ENCODE results near the gene ADORA1.

DNA sequence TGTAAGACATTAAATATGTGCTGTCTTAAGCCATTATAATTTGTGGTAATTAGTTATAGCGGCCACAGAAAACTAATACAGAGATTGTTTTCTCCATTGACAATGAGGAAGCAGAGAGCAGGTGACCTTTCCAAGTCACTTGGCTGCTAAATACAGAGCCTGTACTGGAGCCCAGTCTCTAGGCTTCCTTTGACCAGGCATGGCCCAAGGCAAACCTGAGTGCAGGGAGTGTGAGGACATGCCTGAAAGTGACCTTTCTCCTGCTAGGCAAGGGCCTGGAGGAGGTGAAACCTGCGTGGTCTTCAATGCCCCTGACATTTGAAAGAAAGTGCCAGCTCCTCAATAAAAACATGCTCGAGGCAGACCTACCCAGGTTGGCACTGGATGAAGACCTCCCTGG lies 71.5 kb downstream of the ADORA1 start:
- TF ChIP-seq, protein P1, sequence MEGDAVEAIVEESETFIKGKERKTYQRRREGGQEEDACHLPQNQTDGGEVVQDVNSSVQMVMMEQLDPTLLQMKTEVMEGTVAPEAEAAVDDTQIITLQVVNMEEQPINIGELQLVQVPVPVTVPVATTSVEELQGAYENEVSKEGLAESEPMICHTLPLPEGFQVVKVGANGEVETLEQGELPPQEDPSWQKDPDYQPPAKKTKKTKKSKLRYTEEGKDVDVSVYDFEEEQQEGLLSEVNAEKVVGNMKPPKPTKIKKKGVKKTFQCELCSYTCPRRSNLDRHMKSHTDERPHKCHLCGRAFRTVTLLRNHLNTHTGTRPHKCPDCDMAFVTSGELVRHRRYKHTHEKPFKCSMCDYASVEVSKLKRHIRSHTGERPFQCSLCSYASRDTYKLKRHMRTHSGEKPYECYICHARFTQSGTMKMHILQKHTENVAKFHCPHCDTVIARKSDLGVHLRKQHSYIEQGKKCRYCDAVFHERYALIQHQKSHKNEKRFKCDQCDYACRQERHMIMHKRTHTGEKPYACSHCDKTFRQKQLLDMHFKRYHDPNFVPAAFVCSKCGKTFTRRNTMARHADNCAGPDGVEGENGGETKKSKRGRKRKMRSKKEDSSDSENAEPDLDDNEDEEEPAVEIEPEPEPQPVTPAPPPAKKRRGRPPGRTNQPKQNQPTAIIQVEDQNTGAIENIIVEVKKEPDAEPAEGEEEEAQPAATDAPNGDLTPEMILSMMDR (IDR thresholded peaks at IDR 0.05) = no peak
- no peak for TF ChIP-seq POLR2A (IDR thresholded peaks at IDR 0.05)

Measured in Peyer's patch (tissue), 4 donors.